H9 (cell line): ENCODE results near the gene TMEM132D. TPM values are rescaled to one million over a fixed set of nuclear protein-coding genes. Genes with fewer than 3 reads are reported as not detected.

ENCODE experiments used
- DNase-seq: peaks from one replicate; pipeline ENCODE4 v3.0.0-alpha.2; 2017
- H2AFZ ChIP-seq: one replicate; pipeline ENCODE4 v1.6.1; 2013; ENCODE audit warnings: mild to moderate bottlenecking, low read length, control low read depth, moderate library complexity
- H2AK5ac ChIP-seq: 2 replicates; pipeline ENCODE4 v1.6.1; 2013; ENCODE audit warnings: low read length, control low read depth, mixed read lengths; ENCODE audit not compliant: insufficient read length
- H2BK120ac ChIP-seq: one replicate; pipeline ENCODE4 v1.6.1; 2013; ENCODE audit warnings: low read depth, mild to moderate bottlenecking, low read length, control low read depth, inconsistent platforms; ENCODE audit not compliant: poor library complexity, severe bottlenecking
- H2BK12ac ChIP-seq: 2 replicates; pipeline ENCODE4 v1.6.1; 2013; ENCODE audit warnings: low read length, control low read depth, mixed read lengths, low read depth; ENCODE audit not compliant: insufficient read length
- H2BK15ac ChIP-seq: 2 replicates; pipeline ENCODE4 v1.6.1; 2013; ENCODE audit warnings: low read depth, low read length, control low read depth
- H2BK20ac ChIP-seq: one replicate; pipeline ENCODE4 v1.6.1; 2013; ENCODE audit warnings: low read depth, mild to moderate bottlenecking, low read length, control low read depth, inconsistent platforms; ENCODE audit not compliant: poor library complexity, severe bottlenecking
- H2BK5ac ChIP-seq: 2 replicates; pipeline ENCODE4 v1.6.1; 2013; ENCODE audit warnings: low read length, control low read depth, mixed read lengths; ENCODE audit not compliant: insufficient read length
- H3K14ac ChIP-seq: 2 replicates; pipeline ENCODE4 v1.6.1; 2013; ENCODE audit warnings: low read length, control low read depth; ENCODE audit not compliant: insufficient read depth
- H3K18ac ChIP-seq: 2 replicates; pipeline ENCODE4 v1.6.1; 2013; ENCODE audit warnings: low read depth, mild to moderate bottlenecking, mixed read lengths, low read length, control low read depth; ENCODE audit not compliant: insufficient read length
- H3K23ac ChIP-seq: 2 replicates; pipeline ENCODE4 v1.6.1; 2013; ENCODE audit warnings: low read length, control low read depth, mixed read lengths, low read depth; ENCODE audit not compliant: insufficient read length
- H3K23me2 ChIP-seq: 2 replicates; pipeline ENCODE4 v1.6.1; 2013; ENCODE audit warnings: low read depth, mild to moderate bottlenecking, mixed read lengths, low read length, control low read depth; ENCODE audit not compliant: insufficient read length, poor library complexity, severe bottlenecking
- H3K27ac ChIP-seq: 2 replicates; pipeline ENCODE4 v1.5.1; 2013; ENCODE audit warnings: low read length, control low read depth, mixed read lengths, low read depth; ENCODE audit not compliant: insufficient read length
- H3K27me3 ChIP-seq: 2 replicates; pipeline ENCODE4 v1.6.1; 2013; ENCODE audit warnings: low read length, control low read depth, inconsistent platforms; ENCODE audit not compliant: insufficient read depth
- H3K4ac ChIP-seq: 2 replicates; pipeline ENCODE4 v1.6.1; 2013; ENCODE audit warnings: low read depth, mild to moderate bottlenecking, control low read depth, inconsistent platforms, low read length, moderate library complexity
- H3K4me1 ChIP-seq: 2 replicates; pipeline ENCODE4 v1.6.1; 2013; ENCODE audit warnings: low read length, control low read depth, inconsistent platforms; ENCODE audit not compliant: insufficient read depth
- H3K4me2 ChIP-seq: 2 replicates; pipeline ENCODE4 v1.6.1; 2013; ENCODE audit warnings: low read length, control low read depth, mixed read lengths; ENCODE audit not compliant: insufficient read length, insufficient read depth
- H3K56ac ChIP-seq: 2 replicates; pipeline ENCODE4 v1.6.1; 2013; ENCODE audit warnings: low read depth, mild to moderate bottlenecking, mixed read lengths, low read length, control low read depth; ENCODE audit not compliant: insufficient read length
- H3K79me1 ChIP-seq: 2 replicates; pipeline ENCODE4 v1.6.1; 2013; ENCODE audit warnings: low read depth, mild to moderate bottlenecking, moderate library complexity, low read length, control low read depth, inconsistent platforms; ENCODE audit not compliant: insufficient read depth, poor library complexity, severe bottlenecking
- H3K79me2 ChIP-seq: 2 replicates; pipeline ENCODE4 v1.6.1; 2013; ENCODE audit warnings: low read length, control low read depth, inconsistent platforms; ENCODE audit not compliant: insufficient read depth
- H3K9ac ChIP-seq: 2 replicates; pipeline ENCODE4 v1.6.1; 2013; ENCODE audit warnings: low read length, control low read depth, mixed read lengths; ENCODE audit not compliant: insufficient read length; ENCODE audit errors: extremely low read depth
- H3K9me3 ChIP-seq: one replicate; pipeline ENCODE4 v1.6.1; 2013; ENCODE audit warnings: low read depth, low read length, inconsistent platforms; ENCODE audit not compliant: control insufficient read depth
- H3T11ph ChIP-seq: one replicate; pipeline ENCODE4 v1.6.1; 2013; ENCODE audit warnings: mild to moderate bottlenecking, low read length, control low read depth, inconsistent platforms
- H4K20me1 ChIP-seq: one replicate; pipeline ENCODE4 v1.6.1; 2013; ENCODE audit not compliant: control insufficient read depth, insufficient read length, insufficient read depth
- H4K5ac ChIP-seq: 2 replicates; pipeline ENCODE4 v1.6.1; 2013; ENCODE audit warnings: low read depth, mild to moderate bottlenecking, mixed read lengths, low read length, control low read depth; ENCODE audit not compliant: insufficient read length
- H4K8ac ChIP-seq: replicated peaks from 2 replicates; pipeline ENCODE4 v1.6.1; 2013; ENCODE audit warnings: low read length, control low read depth, mixed read lengths, low read depth; ENCODE audit not compliant: insufficient read length
- H4K91ac ChIP-seq: 2 replicates; pipeline ENCODE4 v1.6.1; 2013; ENCODE audit warnings: low read depth, mild to moderate bottlenecking, moderate library complexity, mixed read lengths, low read length, control low read depth; ENCODE audit not compliant: insufficient read length
- H3K27ac Mint-ChIP-seq, 3 experiments: 2 replicates in 2 of 3; 3 replicates in 1 of 3; pipeline ENCODE4 v1.8.0; 2020 to 2021; ENCODE audit warnings: mixed read lengths in 3 of 3, mild to moderate bottlenecking in 1 of 3, moderate library complexity in 1 of 3
- H3K27me3 Mint-ChIP-seq: 2 replicates; pipeline ENCODE4 v1.8.0; 2021; ENCODE audit warnings: low read depth, mild to moderate bottlenecking, moderate library complexity, mixed read lengths
- H3K36me3 Mint-ChIP-seq, 3 experiments: 2 replicates in 2 of 3; 3 replicates in 1 of 3; pipeline ENCODE4 v1.8.0; 2020 to 2021; ENCODE audit warnings: low read depth in 3 of 3, mixed read lengths in 3 of 3; ENCODE audit not compliant: insufficient read depth in 1 of 3
- H3K4me1 Mint-ChIP-seq, 2 experiments: 2 replicates each; pipeline ENCODE4 v1.8.0; 2020; ENCODE audit warnings: mixed read lengths in 2 of 2
- H3K4me3 Mint-ChIP-seq, 2 experiments: 2 replicates in 1 of 2; 3 replicates in 1 of 2; pipeline ENCODE4 v1.8.0; 2020 to 2021; ENCODE audit warnings: mild to moderate bottlenecking in 2 of 2, mixed read lengths in 2 of 2, moderate library complexity in 1 of 2
- H3K9me3 Mint-ChIP-seq, 2 experiments: 2 replicates in 1 of 2; 3 replicates in 1 of 2; pipeline ENCODE4 v1.8.0; 2020; ENCODE audit warnings: mild to moderate bottlenecking in 2 of 2, mixed read lengths in 2 of 2, moderate library complexity in 1 of 2
- CTCF ChIP-seq: fragments of 200-600 bp; sonication (generic); conservative IDR thresholded peaks from 3 replicates; pipeline ENCODE4 v1.8.0; 2021; ENCODE audit warnings: antibody characterized with exemption, mild to moderate bottlenecking
- WGBS: extraction: QIAGEN DNeasy Blood & Tissue Kit; methylation state at CpG from one replicate; pipeline ENCODE4 v1.1.7; 2013; ENCODE audit warnings: missing lambda C conversion rate, low lambda C conversion rate, mixed read lengths; ENCODE audit not compliant: insufficient read length; ENCODE audit errors: extremely low coverage; 5-methylcytosine and 5-hydroxymethylcytosine counted together
- total RNA-seq: library from RNA; stranded (reverse); gene quantifications from 2 replicates; pipeline ENCODE4 v1.2.1, GENCODE V29; 2021

The TMEM132D gene
- total RNA-seq, 1 experiment from 2014 or later, result 6.1 TPM

- H2AK5ac ChIP-seq, result no peak overlapping the region
- Mint-ChIP-seq H3K27me3 (no peaks in the 10 kb centered on the region), H3K27ac (no peak overlapping the region; a peak in 1 of 7 replicates), H3K36me3 (peaks cover 0 to 2% (median 1%) of the 10 kb centered on the region in 3 experiments; a peak in 1 of 7 replicates), H3K4me1 (peaks cover 3 to 4% of the 10 kb centered on the region in 2 experiments; a peak in 2 of 4 replicates), H3K4me3 (no peak overlapping the region), H3K9me3 (no peaks in the 10 kb centered on the region)
- no peaks in the 10 kb centered on the region for H4K20me1 ChIP-seq
- no peak overlapping the region for H4K5ac ChIP-seq
- H2AFZ ChIP-seq, result no peak overlapping the region
- no peak overlapping the region for H2BK20ac ChIP-seq
- H2BK12ac ChIP-seq, result no peak overlapping the region
- H3K4me2 ChIP-seq, result no peak overlapping the region
- no peaks in the 10 kb centered on the region for H3K79me1 ChIP-seq
- no peaks in the 10 kb centered on the region for H3K4me1 ChIP-seq
- no peak overlapping the region for H3K27ac ChIP-seq
- H4K8ac ChIP-seq, result no peak overlapping the region
- no peaks in the 10 kb centered on the region for H3K27me3 ChIP-seq
- no peak overlapping the region for H3K9ac ChIP-seq
- no peak for DNase-seq
- no peaks in the 10 kb centered on the region for H3K9me3 ChIP-seq
- no peak overlapping the region for H3K14ac ChIP-seq
- H2BK5ac ChIP-seq, result no peak overlapping the region
- no peak overlapping the region for H3K4ac ChIP-seq
- no peak overlapping the region for H3K56ac ChIP-seq
- no peak overlapping the region for H4K91ac ChIP-seq
- H3K79me2 ChIP-seq, result no peaks in the 10 kb centered on the region
- H3K23me2 ChIP-seq, result no peaks in the 10 kb centered on the region
- H3K18ac ChIP-seq, result no peak overlapping the region
- no peak overlapping the region for H3K23ac ChIP-seq
- WGBS, result no CpG with 5 or more reads among the region's 6 CpGs
- H3T11ph ChIP-seq, result no peak overlapping the region
- no peak overlapping the region for H2BK15ac ChIP-seq
- TF ChIP-seq CTCF, result no peak
- no peak overlapping the region for H2BK120ac ChIP-seq
Observed at GRCh38 chr12:129544716-129545115, 359.1 kb downstream of the TMEM132D start.
